Stomach (tissue), 4 donors: ENCODE data around the gene NPTN.

Experiments used
- CTCF ChIP-seq, 7 experiments: fragments of 450-650 bp in 4 of 7; fragments of 200-600 bp in 3 of 7; sonication (generic) in 3 of 7; IDR thresholded peaks; one replicate each; pipeline ENCODE4 v1.5.1; 2016 to 2019; ENCODE audit warnings: antibody characterized with exemption in 7 of 7, control low read depth in 2 of 7, mild to moderate bottlenecking in 1 of 7
- EP300 ChIP-seq: sonication (generic); formaldehyde crosslinking; IDR thresholded peaks from one replicate; pipeline ENCODE4 v1.6.1; 2017; ENCODE audit warnings: antibody characterized with exemption
- POLR2A ChIP-seq, 4 donors: fragments of 450-650 bp; IDR thresholded peaks; one replicate each; pipeline ENCODE4 v1.6.1; 2016; ENCODE audit warnings: antibody characterized with exemption in 4 of 4, control low read depth in 2 of 4, mild to moderate bottlenecking in 1 of 4, moderate library complexity in 1 of 4
- POLR2AphosphoS5 ChIP-seq, 3 donors: sonication (generic); formaldehyde crosslinking; IDR thresholded peaks; one replicate each; pipeline ENCODE4 v1.6.1; 2016; ENCODE audit warnings: antibody characterized with exemption in 3 of 3

GRCh38 chr15:73572296-73572695 lies 60.9 kb downstream of the NPTN start:
- TF ChIP-seq CTCF (IDR thresholded peaks at IDR 0.05): no peak
- no peak for TF ChIP-seq EP300
- TF ChIP-seq POLR2AphosphoS5 (IDR thresholded peaks at IDR 0.05): no peak
- no peak for TF ChIP-seq POLR2A (IDR thresholded peaks at IDR 0.05)
